Activated CD4-positive, alpha-beta T cell treated with anti-CD3 and anti-CD28 coated beads, Interleukin-2, amount 50 U/mL, for 48 hours (primary cell): ENCODE measurements around the gene CYP1A1.

Experiments used
- DNase-seq, 2 experiments: peaks; one replicate each; pipeline ENCODE4 v3.0.0-alpha.2; 2020

The CYP1A1 gene

DNA sequence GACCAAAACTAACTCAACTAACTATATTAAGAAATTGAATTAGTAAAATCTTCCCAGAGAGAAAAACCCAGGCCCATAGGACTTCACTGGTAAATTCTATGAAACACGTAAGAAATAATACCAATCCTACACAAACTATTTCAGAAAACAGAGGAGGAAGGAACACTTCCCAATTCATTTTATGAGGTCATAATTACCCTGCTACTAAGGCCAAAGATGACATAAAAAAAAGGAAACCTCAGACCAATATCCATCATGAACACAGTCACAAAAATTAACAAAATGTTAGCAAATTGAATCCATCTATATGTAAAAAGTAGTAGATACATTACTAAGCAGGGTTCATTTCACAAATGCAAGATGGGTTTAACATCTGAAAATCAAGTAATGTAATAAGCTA lies 33.0 kb downstream of the CYP1A1 start:
- no peak for DNase-seq

DNA sequence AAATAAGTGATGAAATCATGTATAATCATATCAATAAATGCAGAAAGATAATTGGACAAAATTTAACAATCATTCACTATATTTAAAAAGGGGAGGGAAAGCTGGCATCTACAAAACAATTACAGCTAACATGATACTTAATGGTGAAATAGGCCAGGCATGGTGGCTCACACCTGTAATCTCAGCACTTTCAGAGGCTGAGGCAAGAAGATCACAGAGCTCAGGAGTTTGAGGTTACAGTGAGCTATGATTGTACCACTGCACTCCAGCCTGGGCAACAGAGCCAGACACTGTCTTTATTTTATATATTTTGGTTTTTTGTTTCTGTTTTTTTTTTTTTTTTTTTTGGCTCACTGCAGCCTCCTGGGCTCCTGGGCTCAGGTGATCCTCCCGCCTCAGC lies 41.6 kb downstream of the CYP1A1 start:
- DNase-seq: no peak

DNA sequence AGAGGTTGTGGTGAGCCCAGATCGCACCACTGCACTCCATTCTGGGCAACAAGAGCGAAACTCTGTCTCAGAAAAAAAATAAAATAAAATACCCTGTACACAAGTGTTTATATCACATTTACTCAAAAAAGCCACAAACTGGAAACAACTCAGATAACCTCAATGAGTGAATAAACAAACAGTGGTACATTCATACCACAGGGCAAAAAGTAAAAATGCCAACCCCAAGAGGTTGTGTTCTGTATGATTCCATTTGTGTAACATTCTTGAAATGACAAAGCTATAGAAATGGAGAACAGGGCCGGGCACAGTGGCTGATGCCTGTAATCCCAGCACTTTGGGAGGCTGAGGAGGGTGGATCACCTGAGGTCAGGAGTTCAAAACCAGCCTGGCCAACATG lies 42.4 kb downstream of the CYP1A1 start:
- DNase-seq: no peak

GRCh38 chr15:74680456-74680855 lies 44.9 kb downstream of the CYP1A1 start:
- no peak for DNase-seq

GRCh38 chr15:74676801-74677200 lies 48.5 kb downstream of the CYP1A1 start:
- DNase-seq: no peak

DNA sequence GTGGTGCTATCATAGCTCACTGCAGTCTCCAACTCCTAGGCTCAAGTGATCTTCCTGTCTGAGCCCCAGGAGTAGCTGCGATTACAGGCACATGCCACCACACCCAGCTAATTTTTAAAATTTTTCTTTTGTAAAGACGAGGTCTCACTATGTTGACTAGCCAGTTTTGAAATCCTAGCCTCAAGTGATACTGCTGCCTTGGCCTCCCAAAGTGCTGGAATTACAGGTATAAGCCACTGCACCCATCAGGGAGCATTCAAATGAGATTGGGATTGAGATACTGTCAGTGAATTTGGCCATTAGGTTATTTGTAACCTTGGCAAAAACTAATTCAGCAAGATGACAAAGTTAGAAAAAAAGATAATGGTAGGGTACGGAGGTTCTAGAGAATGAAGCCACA lies 51.2 kb downstream of the CYP1A1 start:
- DNase-seq: no peak

DNA sequence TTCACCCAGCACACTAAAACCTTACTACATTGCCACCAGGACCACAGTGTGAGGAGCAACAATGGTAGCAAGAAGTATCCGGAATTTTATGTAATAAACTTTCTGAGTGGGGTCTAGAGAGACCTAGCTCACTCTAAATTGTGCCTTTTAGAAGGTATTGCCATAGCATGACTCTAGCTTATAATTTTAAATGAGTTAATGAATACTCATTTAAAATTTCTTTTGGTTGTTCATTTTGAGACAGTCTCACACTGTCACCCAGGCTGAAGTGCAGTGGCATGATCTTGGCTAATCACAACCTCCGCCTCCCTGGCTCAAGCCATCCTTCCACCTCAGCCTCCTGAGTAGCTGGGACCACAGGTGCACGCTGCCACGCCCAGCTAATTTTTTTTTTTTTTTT lies 55.7 kb downstream of the CYP1A1 start:
- DNase-seq: no peak
